GM21825 (cell line): ENCODE results near the gene AP5M1.
"Not testable (repeated sequence)": the region's sequence is repeated elsewhere in the genome, so short reads cannot be mapped to it uniquely, and the experiment has no call there.

Experiments used
- ATAC-seq: cut with Tn5 transposase; IDR thresholded peaks from one replicate; pipeline ENCODE4 v1.9.1; 2021; ENCODE audit warnings: mild to moderate bottlenecking, moderate library complexity; ENCODE audit not compliant: unreplicated experiment

Gene AP5M1, protein sequence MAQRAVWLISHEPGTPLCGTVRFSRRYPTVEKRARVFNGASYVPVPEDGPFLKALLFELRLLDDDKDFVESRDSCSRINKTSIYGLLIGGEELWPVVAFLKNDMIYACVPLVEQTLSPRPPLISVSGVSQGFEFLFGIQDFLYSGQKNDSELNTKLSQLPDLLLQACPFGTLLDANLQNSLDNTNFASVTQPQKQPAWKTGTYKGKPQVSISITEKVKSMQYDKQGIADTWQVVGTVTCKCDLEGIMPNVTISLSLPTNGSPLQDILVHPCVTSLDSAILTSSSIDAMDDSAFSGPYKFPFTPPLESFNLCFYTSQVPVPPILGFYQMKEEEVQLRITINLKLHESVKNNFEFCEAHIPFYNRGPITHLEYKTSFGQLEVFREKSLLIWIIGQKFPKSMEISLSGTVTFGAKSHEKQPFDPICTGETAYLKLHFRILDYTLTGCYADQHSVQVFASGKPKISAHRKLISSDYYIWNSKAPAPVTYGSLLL

DNA sequence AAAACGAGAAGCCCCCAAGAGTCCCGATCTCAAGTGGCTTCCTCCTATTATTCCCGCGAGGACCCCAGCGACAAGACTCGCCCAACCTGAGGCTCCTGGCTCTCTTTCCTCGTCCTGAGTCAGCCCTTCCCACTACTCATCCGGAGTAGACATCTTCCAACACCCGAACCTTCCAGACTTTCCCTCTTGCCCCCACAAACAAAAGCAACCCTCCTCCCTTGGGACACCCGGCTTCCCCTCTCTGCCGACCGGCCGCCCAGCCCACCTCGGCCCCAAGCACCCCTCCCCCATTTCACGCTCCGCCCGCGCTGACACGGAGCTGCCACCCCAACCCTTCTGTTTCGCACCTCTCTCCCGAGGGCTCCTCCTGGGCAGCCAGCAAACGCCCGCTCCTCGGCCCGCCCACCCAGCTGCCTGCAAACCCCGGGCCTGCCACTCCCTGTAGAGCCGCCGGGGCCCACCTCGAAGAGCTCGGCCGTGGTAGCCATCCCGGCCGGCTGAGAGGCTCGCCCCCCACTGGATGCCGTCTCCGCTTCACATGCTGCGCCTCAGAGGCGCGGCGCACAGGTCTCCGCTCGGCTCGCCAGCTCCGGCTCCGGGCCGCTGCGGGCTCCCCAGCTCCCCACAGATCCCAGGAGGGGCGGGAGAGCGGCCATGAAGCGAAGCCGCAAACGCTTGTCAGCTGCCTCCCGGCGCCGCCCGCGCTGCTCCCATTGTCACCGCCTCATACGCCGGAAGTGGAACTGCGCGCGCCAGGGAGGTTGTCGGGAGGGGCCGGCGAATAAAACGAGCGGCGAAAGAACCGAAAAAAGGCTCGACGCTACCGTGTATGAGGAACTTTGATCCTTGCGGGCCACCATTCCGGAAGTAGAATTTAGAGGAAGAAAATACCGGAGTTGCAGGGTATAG lies at the start of gene AP5M1, which contains the start of gene EXOC5:
AP5M1 (plus strand) TSS at position 811 of the 909 bp plus-strand sequence. CDS start 344 bp downstream, outside the sequence.
EXOC5 (minus strand) TSS at position 745 of the 909 bp plus-strand sequence; CDS start at position 488, 257 bp downstream.
- peak; percentile 84 for ATAC-seq

DNA sequence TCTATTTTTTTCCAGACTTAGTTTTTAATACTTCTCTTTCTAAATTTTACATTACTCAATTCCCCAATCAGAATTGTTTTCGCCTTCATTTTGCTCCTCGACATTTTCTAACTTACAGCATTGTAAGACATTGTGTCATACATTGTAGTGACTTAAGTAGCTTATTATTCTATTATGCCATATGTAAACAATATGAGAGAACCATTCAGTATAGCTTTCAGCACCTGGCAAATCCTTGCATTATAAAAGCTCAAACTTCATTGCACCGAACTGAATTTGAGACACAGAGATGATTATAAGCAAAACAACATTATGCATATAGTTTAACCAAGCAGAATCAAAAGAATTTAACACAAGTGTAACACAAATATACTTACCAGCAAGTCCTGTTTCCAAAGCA lies 46.8 kb upstream of the AP5M1 start:
- no peak for ATAC-seq

DNA sequence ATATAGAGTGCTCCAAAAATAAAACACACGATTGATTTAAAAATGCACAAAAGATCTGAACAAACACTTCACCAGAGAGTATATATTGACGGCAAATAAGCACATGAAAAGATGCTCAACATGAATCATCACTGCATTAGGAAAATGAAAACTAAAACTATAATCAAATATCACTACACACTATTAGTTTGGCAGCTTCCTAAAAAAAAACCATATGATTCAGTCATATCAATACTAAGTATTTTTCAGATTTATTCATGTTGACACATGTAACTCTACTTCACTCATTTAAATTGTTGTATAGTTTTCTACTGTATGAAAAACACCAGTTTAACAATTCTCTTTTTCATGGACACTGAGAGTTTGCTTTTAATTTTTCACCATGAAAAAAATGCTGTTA lies 41.7 kb upstream of the AP5M1 start:
- no peak for ATAC-seq

DNA sequence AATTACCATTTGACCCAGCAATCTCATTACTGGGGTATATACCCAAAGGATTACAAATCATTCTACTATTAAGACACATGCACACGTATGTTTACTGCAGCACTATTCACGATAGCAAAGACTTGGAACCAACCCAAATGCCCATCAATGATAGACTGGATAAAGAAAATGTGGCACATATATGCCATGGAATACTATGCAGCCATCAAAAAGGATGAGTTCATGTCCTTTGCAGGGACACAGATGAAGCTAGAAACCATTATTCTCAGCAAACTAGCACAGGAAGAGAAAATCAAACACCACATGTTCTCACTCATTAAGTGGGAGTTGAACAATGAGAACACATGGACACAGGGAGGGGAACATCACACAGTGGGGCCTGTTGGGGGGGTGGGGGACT lies 40.5 kb upstream of the AP5M1 start:
- ATAC-seq = not testable (repeated sequence)

DNA sequence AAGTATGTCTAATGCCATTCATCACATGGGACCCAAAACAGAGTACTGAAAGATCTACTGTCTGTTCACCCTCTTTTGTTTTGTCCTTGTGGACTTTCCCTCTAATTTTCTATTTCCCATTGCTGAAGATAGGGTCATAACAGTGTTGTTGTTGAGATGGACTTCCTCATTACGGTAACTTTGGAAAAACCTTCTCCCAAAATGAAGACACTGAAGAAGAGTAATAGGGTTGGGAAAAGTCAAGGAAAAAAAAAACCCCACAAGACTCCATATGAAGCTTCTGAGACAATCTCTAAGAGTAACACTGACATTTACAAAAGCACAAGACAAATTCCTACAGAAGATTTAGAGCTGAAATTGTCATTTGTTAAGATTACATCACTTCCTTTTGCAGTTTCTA lies 36.8 kb upstream of the AP5M1 start:
- no peak for ATAC-seq

DNA sequence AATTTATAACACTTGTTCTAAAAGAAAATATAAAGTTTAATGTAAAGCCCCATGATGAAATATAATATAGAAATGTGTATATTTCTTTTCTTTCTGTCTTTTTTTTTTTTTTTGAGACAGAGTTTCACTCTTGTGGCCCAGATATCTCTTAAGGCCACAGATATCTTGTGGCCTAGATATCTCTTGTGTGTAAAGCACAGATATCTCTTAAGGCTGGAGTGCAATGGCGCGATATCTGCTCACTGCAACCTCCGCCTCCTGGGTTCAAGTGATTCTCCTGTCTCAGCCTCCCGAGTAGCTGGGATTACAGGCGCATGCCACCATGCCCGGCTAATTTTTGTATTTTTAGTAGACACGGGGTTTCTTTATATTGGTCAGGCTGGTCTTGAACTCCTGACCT lies 28.7 kb upstream of the AP5M1 start:
- not testable (repeated sequence) for ATAC-seq

DNA sequence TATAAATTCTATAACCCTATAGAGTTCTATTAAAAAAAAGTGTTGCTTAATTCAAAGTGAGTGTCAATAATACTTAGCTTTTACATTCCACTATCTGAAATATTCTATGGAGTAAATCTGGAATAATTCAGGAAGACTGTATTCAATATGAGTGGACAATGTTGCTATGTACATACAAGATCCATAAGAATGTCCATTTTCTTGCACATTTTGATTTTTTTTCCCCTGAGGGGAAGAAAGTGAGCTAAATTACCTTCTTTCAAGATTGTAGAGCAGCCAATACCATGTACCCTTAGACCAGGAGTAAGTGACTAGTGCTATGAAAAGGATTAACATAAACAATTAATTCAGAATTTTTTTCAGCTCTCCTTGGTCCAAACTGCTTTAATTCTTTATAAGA lies 25.5 kb upstream of the AP5M1 start:
- ATAC-seq = no peak

DNA sequence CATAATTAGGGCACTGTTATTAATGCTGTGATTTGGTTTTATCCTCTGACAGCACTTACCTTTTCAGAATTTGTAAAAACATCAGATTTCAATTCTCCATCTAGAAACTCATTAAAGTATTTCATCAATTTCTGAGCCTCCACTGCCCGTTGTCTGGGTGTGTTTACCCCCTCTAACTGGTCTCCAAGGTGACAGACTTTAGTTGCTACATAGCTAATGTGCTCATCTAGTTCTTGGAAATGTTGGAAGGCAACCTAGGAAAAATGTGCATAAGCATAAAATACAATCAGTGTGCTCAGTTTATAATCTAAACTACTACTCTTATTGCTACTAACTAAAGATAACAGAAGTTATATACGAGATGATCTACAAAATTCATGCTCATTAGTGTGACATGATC lies 24.7 kb upstream of the AP5M1 start:
- no peak for ATAC-seq

DNA sequence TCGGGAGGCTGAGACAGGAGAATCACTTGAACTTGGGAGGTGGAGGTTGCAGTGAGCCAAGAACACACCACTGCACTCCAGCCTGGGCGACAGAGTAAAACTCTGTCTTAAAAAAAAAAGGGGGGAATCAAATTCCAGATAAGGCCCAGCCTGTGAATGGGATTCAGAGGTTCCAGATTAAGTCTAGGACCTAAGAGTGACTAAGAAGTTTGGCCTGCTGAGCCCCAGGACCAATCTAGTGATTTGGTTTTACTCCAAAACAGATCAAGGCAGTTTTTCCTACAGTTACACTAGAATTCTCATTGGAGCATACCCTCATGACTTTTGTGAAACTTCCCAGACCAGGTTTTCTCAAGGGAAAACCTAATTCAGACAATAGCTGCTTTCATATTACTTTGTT lies 22.8 kb upstream of the AP5M1 start:
- no peak for ATAC-seq

DNA sequence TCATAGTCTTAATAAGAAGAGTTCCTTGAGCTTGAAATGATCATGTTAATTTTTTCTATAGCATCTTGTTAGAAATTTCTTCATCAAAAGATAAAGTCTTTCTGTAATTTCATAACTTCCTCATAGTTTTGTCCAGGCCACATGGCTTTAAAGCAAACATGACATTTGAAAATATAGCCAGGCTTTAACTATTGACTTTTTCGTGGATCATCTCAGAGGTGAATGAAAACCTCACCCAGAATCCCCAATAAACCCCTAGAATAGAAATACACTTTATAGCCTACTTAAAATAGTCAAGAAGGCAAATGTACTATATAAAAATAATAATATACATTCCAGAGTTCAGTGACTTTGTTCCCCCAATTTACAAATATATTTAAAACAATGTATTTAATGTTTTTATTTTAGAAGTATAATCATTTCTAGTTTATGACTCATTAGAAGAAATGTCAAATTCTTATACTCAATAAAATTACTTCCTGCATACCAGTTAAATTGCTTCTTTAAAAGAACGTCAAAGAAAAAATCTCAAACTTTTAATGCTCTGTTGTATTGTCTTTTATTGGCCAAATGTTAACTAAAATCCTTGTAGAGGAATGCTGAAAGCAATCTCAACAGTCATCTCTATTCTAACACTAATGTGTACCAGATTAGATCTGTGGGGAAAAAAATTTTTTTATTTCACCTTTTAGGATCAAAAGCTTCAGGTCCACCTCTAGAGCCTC lies 21.7 kb upstream of the AP5M1 start:
- no peak for ATAC-seq

DNA sequence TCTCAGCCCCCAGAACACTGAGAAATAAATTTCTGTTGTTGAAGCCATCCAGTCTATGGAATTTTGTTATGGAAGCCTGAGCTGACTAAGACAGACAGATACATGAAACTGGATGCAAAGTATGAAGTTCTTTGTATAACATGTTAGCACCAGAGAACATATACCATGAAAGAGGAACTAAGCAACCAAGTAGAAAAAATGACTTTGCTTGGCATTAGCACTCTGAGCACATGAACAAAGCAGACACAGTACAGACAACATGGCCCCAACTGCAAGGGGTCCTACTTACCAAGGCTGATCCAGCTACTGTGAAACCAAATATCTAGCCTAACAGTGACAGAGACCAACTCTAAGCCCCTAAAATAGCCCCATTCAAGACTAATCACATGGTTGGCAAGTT lies 13.9 kb upstream of the AP5M1 start:
- ATAC-seq = peak; percentile 64

DNA sequence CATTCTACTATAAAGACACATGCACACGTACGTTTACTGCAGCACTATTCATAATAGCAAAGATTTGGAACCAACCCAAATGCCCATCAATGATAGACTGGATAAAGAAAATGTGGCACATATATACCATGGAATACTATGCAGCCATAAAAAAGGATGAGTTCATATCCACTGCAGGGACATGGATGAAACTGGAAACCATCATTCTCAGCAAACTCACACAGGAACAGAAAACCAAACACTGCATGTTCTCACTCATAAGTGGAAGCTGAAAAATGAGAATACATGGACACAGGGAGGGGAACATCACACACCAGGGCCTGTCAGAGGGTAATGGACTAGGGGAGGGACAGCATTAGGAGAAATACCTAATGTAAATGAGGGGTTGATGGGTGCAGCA lies 10.6 kb upstream of the AP5M1 start:
- ATAC-seq = not testable (repeated sequence)

DNA sequence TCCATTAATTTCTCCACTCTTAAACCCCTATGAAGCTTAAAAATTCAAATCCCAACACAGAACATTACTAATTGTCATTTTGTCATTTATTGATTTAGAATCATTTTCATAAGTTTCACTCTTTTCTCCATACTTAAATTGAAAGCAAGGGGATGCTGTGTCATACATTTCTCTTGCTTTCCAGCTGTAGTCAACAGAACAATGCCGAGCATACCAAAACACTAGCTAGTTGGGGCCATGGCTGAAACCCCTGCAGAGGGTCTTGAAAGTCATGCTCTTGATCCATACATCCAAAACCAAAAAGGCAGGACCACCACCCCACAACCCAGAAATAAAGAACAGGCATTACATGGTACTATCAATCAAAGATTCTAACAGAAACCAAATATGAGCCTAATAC lies 9.1 kb upstream of the AP5M1 start:
- no peak for ATAC-seq

DNA sequence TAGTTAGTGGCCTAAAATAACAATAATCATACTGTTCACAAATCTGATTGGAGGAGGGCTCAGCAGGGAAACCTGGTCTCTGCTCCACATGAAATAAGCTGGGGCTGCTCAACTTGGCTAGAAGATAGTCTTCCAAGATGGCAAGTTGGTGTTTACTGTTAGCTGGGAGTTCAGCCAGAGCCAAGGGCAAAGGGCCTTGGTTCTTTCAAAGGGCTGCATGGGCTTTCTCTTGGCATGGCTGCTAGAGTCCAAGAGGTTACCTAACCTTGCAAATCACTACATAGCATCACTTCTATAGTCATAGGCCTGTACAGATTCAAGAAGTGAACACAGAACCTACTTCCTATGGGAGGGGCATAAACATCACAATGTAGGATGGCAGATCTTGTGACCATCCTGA lies 7.2 kb upstream of the AP5M1 start:
- no peak for ATAC-seq

DNA sequence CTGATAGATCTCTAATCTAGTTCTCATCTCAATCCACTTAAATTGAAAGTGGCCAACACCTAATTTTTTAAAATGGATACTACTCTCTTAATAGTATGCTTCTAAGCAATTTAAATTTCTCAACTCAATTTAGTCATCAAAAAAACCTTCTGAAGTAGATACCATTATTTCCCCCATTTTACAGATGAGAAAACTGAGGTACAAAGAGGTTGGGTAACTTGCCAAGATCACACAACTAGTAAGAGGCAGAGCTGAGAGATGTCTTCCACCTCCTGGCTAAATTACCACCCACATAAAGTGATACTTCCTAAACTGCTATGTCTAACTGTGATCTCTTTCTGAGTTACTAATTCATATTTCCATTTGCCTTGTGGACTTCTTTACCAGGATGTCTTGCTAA lies 6.7 kb upstream of the AP5M1 start:
- ATAC-seq = no peak

DNA sequence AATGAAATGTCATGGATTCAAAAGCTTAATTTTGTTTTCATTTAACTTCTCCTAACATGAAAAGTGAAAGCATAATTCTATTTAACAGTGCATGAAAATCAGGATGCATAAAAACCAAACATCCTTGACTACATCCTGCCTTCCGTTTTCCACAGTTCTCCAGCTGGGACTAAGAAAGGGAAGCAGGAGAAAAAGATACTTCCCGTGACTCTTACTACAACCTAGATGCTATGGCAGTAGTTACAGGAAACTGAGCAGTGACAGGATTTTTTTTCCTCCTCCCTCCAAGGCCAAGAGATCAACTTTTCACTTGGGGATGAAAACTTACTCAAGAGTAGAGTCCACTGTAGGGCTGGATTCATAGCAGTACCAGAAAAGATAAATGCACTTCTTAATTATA lies 2.7 kb upstream of the AP5M1 start:
- ATAC-seq = no peak

DNA sequence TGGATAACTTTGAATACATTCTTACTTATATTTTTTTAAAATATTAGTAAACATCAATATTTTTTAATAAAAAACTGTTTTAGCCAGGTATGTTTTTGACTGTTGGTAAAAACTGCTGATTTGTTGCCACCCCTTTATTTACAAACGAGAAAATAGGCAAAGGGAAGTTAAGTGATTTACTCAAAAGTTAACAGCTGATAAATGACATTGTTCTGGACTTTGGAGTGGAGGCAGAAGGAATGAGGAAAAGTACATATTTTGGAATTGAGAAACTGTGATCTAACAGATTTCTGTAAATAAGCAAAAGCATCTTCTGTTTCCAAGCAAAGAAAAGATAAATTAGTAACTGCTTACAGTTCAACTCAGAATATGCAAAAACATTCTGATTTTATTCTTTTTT lies 4.5 kb downstream of the AP5M1 start:
- ATAC-seq = no peak

DNA sequence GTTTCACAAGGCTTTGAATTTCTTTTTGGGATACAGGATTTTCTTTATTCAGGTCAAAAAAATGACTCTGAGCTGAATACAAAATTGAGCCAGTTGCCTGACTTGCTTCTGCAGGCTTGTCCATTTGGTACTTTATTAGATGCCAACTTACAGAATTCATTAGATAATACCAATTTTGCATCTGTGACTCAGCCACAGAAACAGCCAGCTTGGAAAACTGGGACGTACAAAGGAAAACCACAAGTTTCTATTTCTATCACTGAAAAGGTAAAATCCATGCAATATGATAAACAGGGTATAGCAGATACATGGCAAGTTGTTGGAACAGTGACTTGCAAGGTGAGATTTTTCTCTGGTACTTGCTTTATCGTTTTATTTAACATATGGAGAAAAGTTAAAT lies 5.8 kb downstream of the AP5M1 start:
- ATAC-seq = no peak

DNA sequence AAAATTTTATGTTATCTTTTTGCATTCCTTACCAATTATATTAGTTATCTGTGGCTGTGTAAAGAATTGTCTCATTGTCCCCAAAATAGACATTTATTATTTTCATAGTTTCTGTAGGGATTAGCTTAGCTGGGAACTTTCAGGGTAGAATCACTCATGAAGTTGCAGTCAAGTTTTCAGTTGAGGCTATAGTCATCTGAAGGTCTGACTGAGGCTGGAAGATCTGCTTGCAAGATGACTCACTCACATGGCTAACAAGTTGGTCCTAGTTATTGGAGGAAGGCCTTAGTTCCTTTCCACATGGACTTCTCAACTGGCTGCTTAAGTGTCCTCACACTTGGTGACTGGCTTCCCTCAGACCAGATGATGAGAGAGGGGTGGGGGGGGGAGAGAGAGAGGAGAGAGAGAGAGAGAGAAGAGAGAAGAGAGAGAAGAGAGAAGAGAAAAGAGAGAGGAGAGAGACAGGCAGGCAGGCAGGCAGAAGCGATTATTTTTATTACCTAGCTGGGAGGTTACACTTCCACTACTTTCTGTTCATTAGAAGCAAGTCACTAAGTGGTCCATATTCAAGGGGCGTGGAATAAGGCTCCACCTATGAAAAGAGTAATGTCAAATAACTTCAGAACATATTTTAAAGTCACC lies 6.4 kb downstream of the AP5M1 start:
- ATAC-seq = no peak

DNA sequence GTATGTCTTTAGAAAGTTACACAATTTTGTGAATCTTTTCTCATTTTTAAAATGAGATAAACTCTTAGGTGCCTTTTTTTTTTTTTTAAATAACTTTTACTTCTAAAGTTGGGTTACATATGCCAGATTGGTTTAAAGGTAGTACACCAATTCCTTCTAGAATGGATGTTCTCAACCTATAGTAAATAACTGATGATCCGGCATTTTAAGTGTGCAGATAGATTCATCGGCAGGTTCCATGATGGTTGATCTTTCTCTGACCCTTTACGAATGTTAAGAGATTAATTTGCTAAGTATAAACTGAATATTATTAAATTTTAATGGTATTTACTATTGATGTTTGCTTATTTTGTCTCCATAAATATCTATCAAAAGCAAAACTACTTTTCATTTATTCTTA lies 8.3 kb downstream of the AP5M1 start:
- no peak for ATAC-seq

DNA sequence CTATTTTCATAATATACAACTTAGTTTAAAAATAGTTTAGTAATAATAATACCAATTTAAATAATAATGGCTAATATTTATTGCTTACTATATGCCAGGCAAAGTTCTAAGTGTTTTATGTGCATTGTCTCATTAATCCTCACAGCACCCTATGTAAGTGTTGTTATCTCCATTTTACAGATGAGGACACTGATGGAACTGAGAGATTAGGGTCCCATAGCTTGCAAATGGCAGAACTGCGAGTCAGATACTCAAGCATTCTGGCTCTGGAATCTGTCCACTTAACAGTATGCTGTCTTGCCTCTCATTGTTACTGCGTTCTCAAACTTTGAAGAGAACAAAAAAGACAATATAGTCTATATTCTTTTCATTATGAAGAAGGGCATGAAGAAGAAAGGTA lies 19.0 kb downstream of the AP5M1 start:
- ATAC-seq = no peak
